IPS DF 6.9 (cell line): Measurements from ENCODE around the gene PLXNB2.
"Not testable (repeated sequence)": the region's sequence is repeated elsewhere in the genome, so short reads cannot be mapped to it uniquely, and the experiment has no call there.

Experiments
- DNase-seq: peaks from one replicate; pipeline ENCODE4 v3.0.0-alpha.2; 2013; ENCODE audit warnings: low read depth, low spot score
- H3K27ac ChIP-seq: one replicate; pipeline ENCODE4 v1.5.1; 2013; ENCODE audit warnings: low read length, control low read depth
- H3K27me3 ChIP-seq: 2 replicates; pipeline ENCODE4 v1.6.1; 2013; ENCODE audit warnings: mild to moderate bottlenecking, low read length; ENCODE audit not compliant: control insufficient read depth, insufficient read depth
- H3K36me3 ChIP-seq: 2 replicates; pipeline ENCODE4 v1.6.1; 2013; ENCODE audit warnings: low read length; ENCODE audit not compliant: control insufficient read depth, insufficient read depth
- H3K4me1 ChIP-seq: 2 replicates; pipeline ENCODE4 v1.6.1; 2013; ENCODE audit warnings: low read length; ENCODE audit not compliant: control insufficient read depth, insufficient read depth
- H3K4me3 ChIP-seq: 2 replicates; pipeline ENCODE4 v1.5.1; 2013; ENCODE audit warnings: mild to moderate bottlenecking, low read length
- H3K9me3 ChIP-seq: 2 replicates; pipeline ENCODE4 v1.6.1; 2013; ENCODE audit warnings: low read length, inconsistent platforms; ENCODE audit not compliant: control insufficient read depth, insufficient read depth
- WGBS: extraction: QIAGEN DNeasy Blood & Tissue Kit; methylation state at CpG from one replicate; pipeline ENCODE4 v1.1.7; 2013; ENCODE audit warnings: mixed read lengths, missing lambda C conversion rate; ENCODE audit not compliant: insufficient read length, insufficient coverage; 5-methylcytosine and 5-hydroxymethylcytosine counted together

Gene PLXNB2

DNA sequence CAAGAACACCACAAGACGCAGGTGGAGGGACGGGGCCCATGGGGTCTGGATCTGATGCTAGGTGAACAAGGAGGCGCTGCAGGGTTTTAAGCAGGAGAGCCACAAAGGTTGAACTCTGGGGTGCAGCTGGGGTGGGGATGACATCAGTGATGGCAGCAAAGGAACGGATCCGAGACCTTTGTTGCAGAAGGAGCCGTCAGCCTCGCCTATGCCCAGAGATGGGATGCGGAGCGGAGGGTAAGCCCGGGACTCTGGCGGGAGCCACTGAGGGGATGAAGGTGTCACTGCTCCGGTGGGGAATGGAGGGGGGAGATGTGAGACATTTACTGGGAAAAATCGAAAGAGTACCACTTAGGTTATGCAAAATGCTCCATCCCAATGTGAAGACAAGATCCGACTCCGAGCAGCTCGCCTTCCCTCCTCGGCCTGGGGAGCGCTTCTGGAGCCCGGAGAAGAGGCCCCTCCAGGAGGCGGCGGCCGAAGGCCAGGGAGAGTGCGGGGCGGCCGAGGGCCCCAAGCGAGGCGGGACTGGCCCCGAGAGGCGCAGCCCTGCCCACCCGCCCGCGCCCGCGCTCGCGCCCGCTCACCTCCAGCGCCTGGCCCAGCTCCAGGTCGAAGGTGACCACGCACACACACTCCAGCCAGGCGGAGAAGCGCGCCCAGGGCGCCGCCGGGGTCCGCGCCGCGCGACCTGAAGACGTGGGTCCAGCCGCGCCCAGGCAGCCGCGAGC is 18.9 kb upstream of the PLXNB2 start:
- Histone ChIP-seq H3K4me1 (peaks cover 3% of the 10 kb centered on the region; the same call in 1 of the 2 replicates), H3K4me3 (peak overlapping the region; percentile 70; the same call in 1 of the 2 replicates), H3K36me3 (no peaks in the 10 kb centered on the region), H3K27ac (no peak overlapping the region), H3K27me3 (no peaks in the 10 kb centered on the region), H3K9me3 (no peaks in the 10 kb centered on the region)
- WGBS, result no CpG with 5 or more reads among the region's 56 CpGs
- DNase-seq, result no peak

GRCh38 chr22:50325444-50326224 is 18.2 kb upstream of the PLXNB2 start:
- no peaks in the 10 kb centered on the region for H3K27me3 ChIP-seq
- no CpG with 5 or more reads among the region's 19 CpGs for WGBS
- H3K36me3 ChIP-seq, result no peaks in the 10 kb centered on the region
- no peaks in the 10 kb centered on the region for H3K9me3 ChIP-seq
- no peak for DNase-seq
- H3K27ac ChIP-seq, result no peak overlapping the region
- H3K4me1 ChIP-seq, result peaks cover 3% of the 10 kb centered on the region; the same call in 1 of the 2 replicates
- H3K4me3 ChIP-seq, result no peak overlapping the region

- Histone ChIP-seq H3K36me3 (no peaks in the 10 kb centered on the region), H3K4me1 (peaks cover 3% of the 10 kb centered on the region; the same call in 1 of the 2 replicates), H3K27ac (no peak overlapping the region), H3K27me3 (no peaks in the 10 kb centered on the region), H3K9me3 (no peaks in the 10 kb centered on the region), H3K4me3 (no peak overlapping the region)
- WGBS, result no CpG with 5 or more reads among the region's 5 CpGs
- no peak for DNase-seq
These were observed 16.5 kb upstream of the PLXNB2 start for GRCh38 chr22:50323900-50324299.

- H3K4me3 ChIP-seq, DNase-seq, H3K27me3 ChIP-seq, H3K9me3 ChIP-seq, H3K4me1 ChIP-seq, H3K27ac ChIP-seq, H3K36me3 ChIP-seq: not testable (repeated sequence)
- no CpG with 5 or more reads among the region's 10 CpGs for WGBS
These were observed 15.1 kb upstream of the PLXNB2 start for GRCh38 chr22:50322382-50323104.

GRCh38 chr22:50320671-50321325 is 13.4 kb upstream of the PLXNB2 start:
- Histone ChIP-seq H3K27ac (no peak overlapping the region), H3K27me3 (no peaks in the 10 kb centered on the region), H3K9me3 (no peaks in the 10 kb centered on the region), H3K4me3 (no peak overlapping the region), H3K4me1 (no peaks in the 10 kb centered on the region), H3K36me3 (no peaks in the 10 kb centered on the region)
- DNase-seq, result no peak
- WGBS, result no CpG with 5 or more reads among the region's 10 CpGs

GRCh38 chr22:50320116-50320515 is 12.7 kb upstream of the PLXNB2 start:
- Histone ChIP-seq H3K36me3 (no peaks in the 10 kb centered on the region), H3K4me3 (no peak overlapping the region), H3K9me3 (no peaks in the 10 kb centered on the region), H3K27me3 (no peaks in the 10 kb centered on the region), H3K27ac (no peak overlapping the region), H3K4me1 (no peaks in the 10 kb centered on the region)
- DNase-seq, result no peak
- no CpG with 5 or more reads among the region's 8 CpGs for WGBS

- H3K27me3 ChIP-seq, result no peaks in the 10 kb centered on the region
- no peaks in the 10 kb centered on the region for H3K36me3 ChIP-seq
- no peaks in the 10 kb centered on the region for H3K9me3 ChIP-seq
- WGBS, result no CpG with 5 or more reads among the region's 15 CpGs
- no peak overlapping the region for H3K4me3 ChIP-seq
- DNase-seq, result no peak
- no peak overlapping the region for H3K27ac ChIP-seq
- peaks cover 1% of the 10 kb centered on the region; the same call in 1 of the 2 replicates for H3K4me1 ChIP-seq
These were observed 12.1 kb upstream of the PLXNB2 start for GRCh38 chr22:50319503-50319951.

GRCh38 chr22:50318698-50319411 is 11.4 kb upstream of the PLXNB2 start:
- Histone ChIP-seq H3K27me3 (no peaks in the 10 kb centered on the region), H3K36me3 (no peaks in the 10 kb centered on the region), H3K27ac (no peak overlapping the region), H3K4me1 (peaks cover 2% of the 10 kb centered on the region), H3K4me3 (no peak overlapping the region), H3K9me3 (no peaks in the 10 kb centered on the region)
- DNase-seq, result no peak
- no CpG with 5 or more reads among the region's 21 CpGs for WGBS

DNA sequence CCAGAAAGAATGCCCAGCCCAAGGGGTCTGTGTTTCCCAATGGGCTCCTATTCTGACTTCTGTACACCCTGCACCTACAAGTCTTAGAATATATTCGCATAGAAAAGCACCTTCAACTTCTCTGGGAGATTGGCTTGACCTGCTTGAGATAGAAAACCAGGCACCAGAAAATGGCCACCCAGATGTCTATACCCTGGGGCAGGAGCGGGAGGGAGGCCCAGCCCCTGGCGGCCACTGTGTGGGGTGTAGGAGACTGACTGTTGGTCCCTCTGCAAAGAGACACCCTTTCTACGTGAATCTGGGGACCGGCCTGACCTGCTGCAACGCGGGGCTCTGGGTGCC is 10.9 kb upstream of the PLXNB2 start:
- Histone ChIP-seq H3K4me1 (peaks cover 2% of the 10 kb centered on the region), H3K4me3 (no peak overlapping the region), H3K9me3 (no peaks in the 10 kb centered on the region), H3K36me3 (no peaks in the 10 kb centered on the region), H3K27ac (no peak overlapping the region), H3K27me3 (no peaks in the 10 kb centered on the region)
- no CpG with 5 or more reads among the region's 7 CpGs for WGBS
- no peak for DNase-seq
